Fibroblast of villous mesenchyme (primary cell): ENCODE data around the gene ADAT1. TPM values are rescaled to one million over a fixed set of nuclear protein-coding genes. Genes with fewer than 3 reads are reported as not detected.

Experiments used
- DNase-seq: peaks from one replicate; pipeline ENCODE4 v3.0.0-alpha.2; 2010; ENCODE audit warnings: low read depth
- H3K4me3 ChIP-seq: 2 replicates; pipeline ENCODE4 v1.5.1; 2011; ENCODE audit warnings: low read depth, mild to moderate bottlenecking, low read length
- CTCF ChIP-seq: IDR thresholded peaks from 2 replicates; pipeline ENCODE4 v1.5.1; 2012; ENCODE audit warnings: low read depth, mild to moderate bottlenecking, low read length; ENCODE audit not compliant: insufficient read depth
- total RNA-seq: library from RNA; depleted of rRNA; stranded (reverse); fragments of >200 nt; gene quantifications from 2 replicates; pipeline ENCODE4 v1.2.3, GENCODE V29; 2012

The ADAT1 gene
- total RNA-seq, 1 donor: 83.8 TPM

GRCh38 chr16:75590920-75591843 lies 31.9 kb downstream of the ADAT1 start:
- H3K4me3 ChIP-seq: no peak overlapping the region
- TF ChIP-seq CTCF: no peak
- DNase-seq: peak; percentile 82

GRCh38 chr16:75589306-75589705 lies 33.8 kb downstream of the ADAT1 start:
- TF ChIP-seq CTCF: no peak
- no peak overlapping the region for H3K4me3 ChIP-seq
- no peak for DNase-seq

GRCh38 chr16:75588716-75589115 lies 34.4 kb downstream of the ADAT1 start:
- no peak overlapping the region for H3K4me3 ChIP-seq
- no peak for TF ChIP-seq CTCF
- DNase-seq: no peak

GRCh38 chr16:75584108-75584507 lies 39.0 kb downstream of the ADAT1 start:
- DNase-seq: no peak
- no peak overlapping the region for H3K4me3 ChIP-seq
- no peak for TF ChIP-seq CTCF

- H3K4me3 ChIP-seq: no peak overlapping the region
- no peak for DNase-seq
- no peak for TF ChIP-seq CTCF
These were observed 43.7 kb downstream of the ADAT1 start for GRCh38 chr16:75579281-75579834.

- no peak for TF ChIP-seq CTCF
- no peak for DNase-seq
These were observed 44.4 kb downstream of the ADAT1 start for GRCh38 chr16:75578725-75579124.

GRCh38 chr16:75578212-75578611 lies 44.9 kb downstream of the ADAT1 start:
- H3K4me3 ChIP-seq: no peak overlapping the region
- no peak for TF ChIP-seq CTCF
- no peak for DNase-seq

More at GRCh38 chr16:75578725-75579124, 44.4 kb downstream of the ADAT1 start:
- no peak overlapping the region for H3K4me3 ChIP-seq
